Measurements from ENCODE around the gene RNF40. TPM values are rescaled to one million over a fixed set of nuclear protein-coding genes. Genes with fewer than 3 reads are reported as not detected.

Gene RNF40
- total and polyA plus RNA-seq, 2 experiments from 2014 or later, result 70.4 to 75.3 TPM

DNA sequence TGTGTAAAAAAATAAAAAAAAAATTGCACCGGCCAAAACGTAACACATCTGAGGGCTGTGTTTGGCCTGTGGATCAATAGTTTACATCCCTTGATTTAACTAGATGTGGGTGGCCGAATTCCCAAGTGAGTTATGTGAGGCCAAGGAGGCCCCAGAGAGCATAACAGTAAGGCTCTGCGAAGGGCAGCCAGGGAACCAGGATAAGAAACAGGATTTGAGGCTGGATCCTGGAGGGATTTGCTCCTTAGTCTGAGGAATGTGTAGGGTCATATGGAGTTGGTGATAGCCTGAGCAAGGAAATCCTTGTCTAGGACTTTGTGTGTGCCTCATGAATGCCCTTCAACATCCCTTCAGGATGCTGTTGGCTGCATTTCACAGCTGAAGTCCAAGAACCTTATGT is 11.9 kb upstream of the RNF40 start:
- Histone ChIP-seq H3K27me3 (no peaks in the 10 kb centered on the region), H3K27ac (no peak overlapping the region), H3K4me1 (ENCODE audit: insufficient read depth) (peaks cover 4% of the 10 kb centered on the region), H2AFZ (no peak overlapping the region), H4K20me1 (ENCODE audit: insufficient read depth, poor library complexity, severe bottlenecking) (no peaks in the 10 kb centered on the region), H3K36me3 (replicated peaks; ENCODE audit: insufficient read depth, low read depth) (no peaks in the 10 kb centered on the region), H3K79me2 (peaks cover 17% of the 10 kb centered on the region), H3K9me2 (replicated peaks; ENCODE audit: insufficient read depth) (no peaks in the 10 kb centered on the region), H3K4me2 (no peak overlapping the region), H3K4me3 (no peak overlapping the region), H3K9me3 (ENCODE audit: low read depth) (no peaks in the 10 kb centered on the region)
- TF ChIP-seq, protein P1, sequence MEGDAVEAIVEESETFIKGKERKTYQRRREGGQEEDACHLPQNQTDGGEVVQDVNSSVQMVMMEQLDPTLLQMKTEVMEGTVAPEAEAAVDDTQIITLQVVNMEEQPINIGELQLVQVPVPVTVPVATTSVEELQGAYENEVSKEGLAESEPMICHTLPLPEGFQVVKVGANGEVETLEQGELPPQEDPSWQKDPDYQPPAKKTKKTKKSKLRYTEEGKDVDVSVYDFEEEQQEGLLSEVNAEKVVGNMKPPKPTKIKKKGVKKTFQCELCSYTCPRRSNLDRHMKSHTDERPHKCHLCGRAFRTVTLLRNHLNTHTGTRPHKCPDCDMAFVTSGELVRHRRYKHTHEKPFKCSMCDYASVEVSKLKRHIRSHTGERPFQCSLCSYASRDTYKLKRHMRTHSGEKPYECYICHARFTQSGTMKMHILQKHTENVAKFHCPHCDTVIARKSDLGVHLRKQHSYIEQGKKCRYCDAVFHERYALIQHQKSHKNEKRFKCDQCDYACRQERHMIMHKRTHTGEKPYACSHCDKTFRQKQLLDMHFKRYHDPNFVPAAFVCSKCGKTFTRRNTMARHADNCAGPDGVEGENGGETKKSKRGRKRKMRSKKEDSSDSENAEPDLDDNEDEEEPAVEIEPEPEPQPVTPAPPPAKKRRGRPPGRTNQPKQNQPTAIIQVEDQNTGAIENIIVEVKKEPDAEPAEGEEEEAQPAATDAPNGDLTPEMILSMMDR (IDR thresholded peaks at IDR 0.05; ENCODE audit: poor library complexity), result no peak
- TF ChIP-seq EZH2 (IDR thresholded peaks at IDR 0.05; ENCODE audit: borderline replicate concordance) (no peak), EZH2phosphoT487 (IDR thresholded peaks at IDR 0.05; ENCODE audit: low read depth, severe bottlenecking, unreplicated experiment) (no peak)
- no peak for DNase-seq (ENCODE audit: low spot score)
- 73% methylated on average over 4 of the region's 4 CpGs for WGBS (ENCODE audit: low lambda C conversion rate, missing lambda C conversion rate)

DNA sequence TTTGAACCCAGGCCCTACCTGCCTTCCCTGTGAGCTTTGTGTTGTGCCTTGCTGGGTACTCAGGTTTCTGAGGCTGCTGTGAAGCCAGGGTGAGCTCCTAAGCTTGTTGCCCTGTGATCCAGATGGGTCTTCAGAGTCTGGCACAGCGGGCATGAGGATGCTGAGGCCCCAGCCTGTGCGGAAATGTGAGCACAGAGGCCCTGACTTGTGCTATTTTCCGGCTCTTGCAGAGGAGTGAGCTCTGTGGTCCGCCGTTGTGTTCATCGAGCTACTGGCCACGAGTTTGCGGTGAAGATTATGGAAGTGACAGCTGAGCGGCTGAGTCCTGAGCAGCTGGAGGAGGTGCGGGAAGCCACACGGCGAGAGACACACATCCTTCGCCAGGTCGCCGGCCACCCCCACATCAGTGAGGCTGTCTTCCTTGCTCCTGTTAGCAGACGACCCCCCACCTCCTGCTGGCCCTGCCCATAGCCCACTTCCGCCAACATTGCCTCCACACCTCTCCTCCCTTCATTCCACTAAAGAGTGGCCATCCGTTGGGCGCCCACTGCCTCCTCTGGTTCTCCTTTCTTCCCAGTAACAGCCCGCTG is 11.2 kb upstream of the RNF40 start:
- H3K79me2 ChIP-seq, result peaks cover 17% of the 10 kb centered on the region
- WGBS (ENCODE audit: low lambda C conversion rate, missing lambda C conversion rate), result 96% methylated on average over 20 of the region's 20 CpGs
- no peaks in the 10 kb centered on the region for H3K27me3 ChIP-seq
- H4K20me1 ChIP-seq (ENCODE audit: insufficient read depth, poor library complexity, severe bottlenecking), result no peaks in the 10 kb centered on the region
- H3K4me2 ChIP-seq, result no peak overlapping the region
- no peaks in the 10 kb centered on the region for H3K9me2 ChIP-seq (replicated peaks; ENCODE audit: insufficient read depth)
- no peak overlapping the region for H3K4me3 ChIP-seq
- H3K27ac ChIP-seq, result no peak overlapping the region
- no peak for TF ChIP-seq EZH2 (IDR thresholded peaks at IDR 0.05; ENCODE audit: borderline replicate concordance)
- no peak for TF ChIP-seq EZH2phosphoT487 (IDR thresholded peaks at IDR 0.05; ENCODE audit: low read depth, severe bottlenecking, unreplicated experiment)
- TF ChIP-seq, protein P1 (IDR thresholded peaks at IDR 0.05; ENCODE audit: poor library complexity), result no peak
- peaks cover 4% of the 10 kb centered on the region for H3K4me1 ChIP-seq (ENCODE audit: insufficient read depth)
- no peaks in the 10 kb centered on the region for H3K36me3 ChIP-seq (replicated peaks; ENCODE audit: insufficient read depth, low read depth)
- no peaks in the 10 kb centered on the region for H3K9me3 ChIP-seq (ENCODE audit: low read depth)
- no peak overlapping the region for H2AFZ ChIP-seq
- DNase-seq (ENCODE audit: low spot score), result no peak

DNA sequence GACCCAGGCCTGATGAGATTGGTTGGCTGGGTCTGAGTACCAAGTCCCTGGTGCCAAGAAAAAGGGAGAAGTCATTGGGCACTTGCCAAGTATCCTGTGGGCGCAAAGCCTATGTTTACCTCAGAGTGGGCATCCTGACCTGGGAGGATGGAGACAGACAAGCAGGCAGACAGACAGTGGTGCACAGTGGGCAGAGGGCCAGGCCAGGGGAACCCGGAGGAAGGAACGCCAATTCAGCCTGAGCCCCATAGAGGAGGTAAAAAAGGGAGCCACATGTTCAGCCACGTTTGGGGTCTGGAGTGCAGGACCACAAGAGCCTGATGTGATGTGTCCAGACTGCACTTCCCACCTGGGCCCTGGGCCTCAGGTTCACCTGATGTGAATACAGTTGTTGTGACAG is 8.5 kb upstream of the RNF40 start:
- H3K27me3 ChIP-seq, result no peaks in the 10 kb centered on the region
- H2AFZ ChIP-seq, result no peak overlapping the region
- no peaks in the 10 kb centered on the region for H3K9me3 ChIP-seq (ENCODE audit: low read depth)
- no peaks in the 10 kb centered on the region for H4K20me1 ChIP-seq (ENCODE audit: insufficient read depth, poor library complexity, severe bottlenecking)
- H3K4me2 ChIP-seq, result no peak overlapping the region
- H3K9me2 ChIP-seq (replicated peaks; ENCODE audit: insufficient read depth), result no peaks in the 10 kb centered on the region
- peaks cover 16% of the 10 kb centered on the region for H3K79me2 ChIP-seq
- DNase-seq (ENCODE audit: low spot score), result no peak
- H3K27ac ChIP-seq, result no peak overlapping the region
- TF ChIP-seq EZH2 (IDR thresholded peaks at IDR 0.05; ENCODE audit: borderline replicate concordance), result no peak
- TF ChIP-seq, protein P1 (IDR thresholded peaks at IDR 0.05; ENCODE audit: poor library complexity), result no peak
- no peak for TF ChIP-seq EZH2phosphoT487 (IDR thresholded peaks at IDR 0.05; ENCODE audit: low read depth, severe bottlenecking, unreplicated experiment)
- H3K4me1 ChIP-seq (ENCODE audit: insufficient read depth), result no peaks in the 10 kb centered on the region
- H3K36me3 ChIP-seq (replicated peaks; ENCODE audit: insufficient read depth, low read depth), result no peaks in the 10 kb centered on the region
- WGBS (ENCODE audit: low lambda C conversion rate, missing lambda C conversion rate), result 97% methylated on average over 4 of the region's 4 CpGs
- no peak overlapping the region for H3K4me3 ChIP-seq
